HG03025 (cell line): ENCODE results near the gene ASTN2.

ENCODE experiments used
- ATAC-seq: cut with Tn5 transposase; IDR thresholded peaks from one replicate; pipeline ENCODE4 v1.9.1; 2021; ENCODE audit warnings: mild to moderate bottlenecking, moderate library complexity; ENCODE audit not compliant: unreplicated experiment, low FRiP score

Gene ASTN2

DNA sequence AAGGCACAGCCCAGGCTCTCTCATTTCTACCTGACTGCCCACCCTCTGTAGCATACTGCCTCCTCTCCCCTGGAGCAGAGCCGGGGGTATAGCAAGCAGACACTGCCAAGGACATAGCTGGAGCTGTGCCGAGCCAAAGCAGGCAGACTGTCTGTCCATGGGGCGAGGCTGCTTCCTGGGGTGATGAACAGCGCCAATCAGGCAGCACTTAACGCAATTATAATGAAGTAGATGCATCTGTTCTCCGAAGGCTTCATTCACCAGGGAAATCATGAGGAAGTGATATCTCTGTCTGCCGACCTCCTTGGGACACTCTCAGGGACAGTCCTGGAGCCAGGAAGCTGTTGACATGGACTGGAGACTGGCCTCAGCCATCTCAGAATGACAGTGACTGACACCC is 230.7 kb downstream of the ASTN2 start:
- no peak for ATAC-seq

DNA sequence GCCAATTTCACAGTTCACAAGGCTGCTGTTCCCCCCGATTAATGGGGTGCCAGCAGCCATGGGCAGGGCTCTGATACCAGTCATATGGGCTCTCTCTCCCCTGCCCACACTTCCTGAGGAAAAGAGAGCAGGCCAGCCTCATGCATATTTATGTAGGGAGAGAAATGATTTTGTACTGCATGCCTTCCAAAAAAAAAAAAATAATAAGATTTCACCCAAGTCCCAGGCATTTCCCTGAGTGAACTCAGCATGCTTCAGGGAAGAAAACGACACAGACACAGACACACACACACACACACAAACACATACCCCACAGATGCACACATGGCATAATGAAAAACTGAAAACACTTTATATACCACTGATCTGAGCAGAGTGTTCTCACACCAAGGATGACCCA is 232.8 kb downstream of the ASTN2 start:
- ATAC-seq: no peak

DNA sequence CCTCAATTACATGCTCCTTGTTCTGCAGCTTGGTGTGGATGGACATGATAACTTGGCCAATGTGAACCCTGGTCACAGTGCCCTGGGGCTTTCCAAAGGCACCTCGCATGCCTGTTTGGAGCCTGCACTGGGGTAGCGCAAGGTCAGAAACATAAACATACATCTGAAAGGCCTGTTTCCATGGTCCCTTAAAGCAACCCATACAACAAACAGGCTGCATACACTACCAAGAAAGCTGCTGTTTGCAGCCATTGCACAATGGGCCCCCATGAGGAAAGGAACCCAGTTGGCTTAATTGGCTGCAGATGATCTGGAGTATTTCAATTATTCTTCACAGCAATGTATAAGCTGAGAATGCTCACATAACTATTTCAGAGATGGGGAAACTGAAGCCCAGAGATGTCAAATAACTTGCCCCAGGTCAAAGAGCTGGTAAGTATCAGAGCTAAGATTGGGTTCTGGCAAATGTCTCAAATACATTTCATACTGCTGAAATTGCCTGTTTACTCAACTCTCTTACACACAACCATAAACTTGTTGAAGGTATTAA is 233.9 kb downstream of the ASTN2 start:
- no peak for ATAC-seq

DNA sequence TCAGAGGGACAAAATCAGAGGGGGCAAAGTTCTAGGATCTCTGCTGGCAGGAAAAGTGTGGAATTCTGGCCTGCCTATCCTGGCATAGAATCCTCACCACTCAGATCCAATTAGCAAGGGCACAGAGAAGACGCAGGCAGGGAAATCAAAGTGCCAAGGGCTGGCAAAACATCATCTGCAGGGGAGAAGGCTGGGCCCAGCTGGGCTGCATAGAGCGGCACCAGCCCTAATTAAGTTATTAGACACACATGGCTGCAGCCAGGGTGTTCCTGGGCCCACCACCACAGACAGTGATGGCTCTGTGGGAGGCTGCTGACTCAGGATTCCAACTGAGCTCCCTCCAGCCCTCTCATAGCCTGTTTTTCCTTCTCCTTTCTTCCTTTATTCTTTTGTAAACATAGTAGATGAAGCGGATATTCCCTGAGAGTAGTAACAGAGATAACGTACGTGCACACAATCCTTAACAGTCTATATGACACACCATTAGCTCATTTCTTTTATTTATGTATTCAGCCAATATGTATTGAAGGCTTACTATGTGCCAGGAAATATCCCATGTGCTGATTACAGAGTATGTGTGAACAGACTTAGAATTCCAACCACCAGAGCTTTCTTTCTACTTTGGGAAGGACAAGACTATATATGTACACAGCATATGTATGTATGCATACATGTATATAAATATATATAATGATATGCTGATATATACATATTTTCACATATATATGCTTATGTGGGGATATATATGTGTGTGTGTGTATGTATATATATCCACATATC is 236.1 kb downstream of the ASTN2 start:
- ATAC-seq: no peak

DNA sequence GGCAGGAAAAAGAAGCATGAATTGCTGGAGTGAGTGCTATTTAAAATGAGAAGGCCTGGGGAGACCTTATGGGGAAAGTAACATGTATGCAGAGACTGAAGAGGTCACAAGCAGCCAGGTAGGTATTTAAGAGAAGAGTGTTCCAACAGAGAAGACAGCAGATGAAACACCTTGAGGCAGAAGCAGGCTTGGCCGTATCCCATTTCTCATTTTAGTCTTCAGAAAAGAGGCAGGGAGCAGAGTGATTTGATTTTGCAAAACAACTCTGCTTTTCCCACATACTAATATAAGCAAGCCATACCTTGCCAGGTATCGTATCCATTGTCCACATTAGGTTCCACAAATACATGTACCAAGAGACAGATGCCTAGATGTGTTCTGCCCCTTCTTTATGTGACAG is 244.3 kb downstream of the ASTN2 start:
- no peak for ATAC-seq

DNA sequence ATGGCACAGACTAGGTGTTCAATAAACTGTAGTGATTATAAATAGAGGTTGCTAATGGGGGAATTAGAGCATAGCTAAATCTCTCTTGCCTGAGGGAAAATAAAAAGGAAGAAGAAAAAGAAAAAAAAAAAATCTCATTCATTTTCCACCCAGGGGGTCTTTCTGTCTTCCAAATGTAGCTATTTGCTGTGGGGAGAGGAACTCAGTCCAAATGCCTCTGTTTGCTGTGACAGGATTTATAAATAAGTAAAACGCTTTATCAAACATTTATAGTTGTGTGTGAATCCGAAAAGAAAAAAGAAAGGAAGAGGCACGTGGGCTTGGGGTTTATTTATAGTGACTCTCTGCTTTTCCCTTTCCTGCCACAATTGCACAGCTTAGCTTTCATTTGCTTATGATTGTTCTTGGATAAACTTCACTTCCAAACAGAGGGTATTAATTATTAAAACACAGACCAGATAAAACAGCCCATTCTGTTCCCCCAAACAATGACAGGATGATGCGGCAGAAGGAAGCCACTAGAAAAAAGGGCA is 245.7 kb downstream of the ASTN2 start:
- no peak for ATAC-seq

DNA sequence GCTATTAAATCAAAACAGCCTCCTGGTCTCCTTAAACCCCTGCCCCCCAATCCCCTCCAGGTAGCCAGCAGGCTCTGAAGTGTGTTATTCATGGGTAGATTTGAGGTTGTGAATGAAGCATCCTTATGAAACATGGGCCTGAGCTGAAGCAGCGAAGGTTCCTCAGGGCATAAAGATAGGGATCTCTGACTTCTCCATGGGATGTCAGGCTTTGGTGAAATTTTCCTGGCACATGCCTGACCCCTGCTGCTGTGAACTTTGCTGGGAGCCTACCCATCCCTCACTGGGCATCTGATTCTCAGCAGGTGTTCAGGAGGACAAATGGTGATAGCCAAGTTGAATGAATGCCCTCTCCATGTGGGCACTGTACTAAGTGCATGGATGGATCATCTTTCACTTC is 250.3 kb downstream of the ASTN2 start:
- no peak for ATAC-seq

DNA sequence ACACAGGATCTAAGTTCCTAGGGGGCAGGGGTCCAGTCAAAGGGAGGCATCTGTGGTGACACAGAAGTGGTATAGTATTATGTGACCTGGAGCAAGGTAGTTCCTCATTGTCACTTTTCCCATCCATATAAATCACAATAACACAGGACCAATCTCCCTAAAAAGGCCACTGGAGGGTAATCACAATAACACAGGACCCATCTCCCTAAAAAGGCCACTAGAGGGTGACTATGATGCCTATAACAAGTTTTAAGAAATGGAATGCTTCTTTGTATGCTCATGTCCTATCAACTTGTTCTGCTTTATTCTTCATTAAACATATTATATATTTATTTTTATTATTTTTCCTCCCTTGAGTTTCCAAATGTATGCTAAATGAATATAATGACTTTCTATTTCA is 254.6 kb downstream of the ASTN2 start:
- no peak for ATAC-seq

DNA sequence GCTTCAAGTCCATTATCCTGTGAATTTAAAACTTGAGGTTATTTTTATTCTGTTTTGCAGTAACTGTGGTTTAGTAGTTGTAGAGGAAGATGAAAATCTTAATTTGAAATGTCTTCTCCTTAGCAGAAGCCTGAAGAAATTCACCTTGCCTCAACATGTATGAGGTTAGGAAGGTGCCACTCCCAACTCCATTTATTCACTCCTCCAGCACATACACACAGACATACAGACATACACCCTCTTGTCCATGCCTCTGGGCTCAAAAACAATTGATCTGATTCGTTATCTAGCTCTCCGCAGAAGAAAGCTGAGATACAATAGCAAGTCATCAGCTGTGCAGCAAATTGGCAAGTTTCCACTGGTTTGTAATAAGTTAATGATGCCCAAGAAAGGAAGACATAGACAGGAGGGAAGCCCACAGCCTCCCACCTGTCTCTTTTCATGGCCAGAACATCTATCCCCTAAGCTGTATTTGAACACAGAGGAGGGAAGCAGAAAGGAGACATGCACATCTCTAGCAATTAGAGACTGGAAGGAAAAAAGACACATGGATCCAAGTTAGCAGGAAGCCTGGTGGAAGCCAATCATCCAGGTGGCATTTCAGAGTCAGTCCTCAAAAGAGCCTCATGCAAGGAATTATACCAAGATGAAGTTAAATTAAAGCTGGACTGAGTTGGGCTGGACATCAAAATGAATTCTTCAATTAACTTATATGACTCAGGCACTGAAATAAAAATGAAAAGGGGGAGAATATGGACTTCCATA is 257.9 kb downstream of the ASTN2 start:
- ATAC-seq: no peak

DNA sequence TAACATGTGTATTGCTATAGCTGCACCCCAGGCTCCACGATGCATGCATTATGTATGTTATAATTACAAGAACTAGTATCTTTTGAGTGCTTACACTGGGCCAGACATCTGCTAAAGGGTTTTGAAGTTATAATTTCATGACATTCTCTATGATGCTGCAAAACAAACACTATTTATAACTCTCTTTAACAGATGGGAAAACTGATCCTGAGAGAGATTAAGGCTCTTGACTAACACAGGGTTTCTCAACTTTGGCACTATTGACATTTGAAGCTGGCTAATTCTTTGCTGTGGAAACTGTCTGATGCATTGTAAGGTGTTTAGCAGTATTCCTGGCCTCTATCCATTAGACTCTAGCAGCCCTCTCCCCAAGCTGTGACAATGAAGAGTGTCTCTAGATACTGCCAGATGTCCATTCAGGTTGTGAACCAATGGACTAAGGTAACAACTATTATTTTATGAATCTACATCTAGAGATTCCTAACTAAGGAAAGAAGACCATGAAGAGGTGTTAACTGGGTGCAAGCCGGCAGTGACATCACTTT is 258.6 kb downstream of the ASTN2 start:
- no peak for ATAC-seq

DNA sequence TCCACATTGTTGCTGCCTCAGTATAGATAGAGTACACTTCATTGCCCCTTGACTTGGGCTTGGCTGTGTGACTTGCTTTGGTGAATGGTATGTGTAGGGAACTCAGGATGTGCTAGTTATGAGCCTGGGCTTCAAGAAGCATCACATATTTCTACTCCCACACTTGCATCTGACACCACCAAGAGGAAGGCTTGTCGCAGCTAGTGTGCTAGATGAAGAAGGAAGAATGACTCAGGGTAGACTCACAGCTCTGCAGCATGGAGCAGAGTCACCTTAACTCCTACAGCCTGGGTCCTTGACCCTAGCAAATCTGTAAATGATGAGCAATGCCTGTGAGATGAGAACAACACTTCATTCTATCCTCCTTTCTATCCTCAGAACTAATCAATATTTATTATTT is 261.8 kb downstream of the ASTN2 start:
- ATAC-seq: no peak

DNA sequence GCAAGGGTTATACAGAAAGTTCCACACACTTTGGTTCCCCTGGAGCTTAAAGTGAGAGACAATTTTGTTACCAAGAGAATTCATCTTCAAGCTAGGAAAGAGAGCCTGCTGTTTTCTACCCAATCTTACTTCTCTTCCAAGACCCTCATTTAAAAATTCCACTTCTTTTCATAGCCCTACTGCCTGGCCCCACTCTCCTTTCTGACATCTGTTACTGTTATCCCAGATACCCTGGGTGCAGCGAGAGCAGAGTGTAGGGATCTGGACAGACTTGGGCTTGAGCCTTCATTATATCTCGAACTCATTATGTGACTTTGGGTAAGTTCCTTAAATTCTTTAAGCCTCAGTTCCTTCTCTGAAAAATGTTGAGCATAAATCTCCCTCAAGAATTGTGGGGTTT is 263.1 kb downstream of the ASTN2 start:
- ATAC-seq: no peak

DNA sequence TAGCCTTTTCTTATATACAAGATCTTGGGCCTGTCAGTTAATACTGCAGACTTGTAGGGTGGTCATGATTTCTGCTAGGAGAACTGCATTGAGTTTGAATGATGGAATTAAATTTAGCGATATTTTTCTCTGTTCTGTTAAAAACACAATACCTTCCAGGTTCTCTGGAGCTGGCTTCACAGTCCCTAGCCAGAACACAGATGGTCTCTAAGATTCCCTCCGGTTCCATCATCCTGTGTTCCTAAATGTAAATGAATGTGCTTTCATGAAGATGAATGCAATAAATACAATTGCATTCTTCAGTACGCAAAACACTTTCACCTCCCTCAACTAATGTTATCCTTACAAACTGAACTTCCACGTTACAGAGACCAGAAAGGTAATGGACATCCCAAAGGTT is 264.9 kb downstream of the ASTN2 start:
- ATAC-seq: no peak

DNA sequence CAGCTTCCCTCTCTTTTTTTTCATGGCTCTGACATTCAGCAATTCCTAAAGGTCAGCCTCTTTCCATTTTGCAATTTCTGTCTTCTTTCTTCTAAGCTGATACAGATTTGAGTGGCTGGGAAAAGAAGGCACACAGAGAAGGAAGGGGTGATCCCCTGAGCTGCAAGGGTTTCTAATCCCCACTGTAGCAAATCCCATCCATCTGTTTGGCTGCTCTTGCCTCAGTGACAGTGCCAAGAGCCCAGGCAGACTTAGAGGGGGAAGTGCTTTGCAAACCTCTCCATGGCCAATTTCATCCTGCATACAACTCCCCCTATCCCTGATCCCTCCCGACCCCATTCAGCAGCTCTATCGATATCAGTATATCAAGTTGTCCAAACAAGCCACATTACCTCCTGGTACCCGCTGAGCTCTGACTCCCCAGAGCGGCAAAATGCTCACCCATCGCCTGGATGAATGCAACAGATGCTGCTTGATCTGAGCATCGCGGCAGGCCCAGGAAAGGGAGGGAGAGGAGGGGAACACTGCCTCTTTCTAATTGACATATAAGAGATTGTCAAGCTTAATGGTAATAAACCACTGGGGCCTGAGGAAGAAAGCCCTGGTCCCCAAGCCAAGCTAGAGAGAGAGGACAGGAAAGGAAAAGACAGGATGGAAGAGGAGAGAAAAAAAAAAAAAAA is 268.9 kb downstream of the ASTN2 start:
- no peak for ATAC-seq

DNA sequence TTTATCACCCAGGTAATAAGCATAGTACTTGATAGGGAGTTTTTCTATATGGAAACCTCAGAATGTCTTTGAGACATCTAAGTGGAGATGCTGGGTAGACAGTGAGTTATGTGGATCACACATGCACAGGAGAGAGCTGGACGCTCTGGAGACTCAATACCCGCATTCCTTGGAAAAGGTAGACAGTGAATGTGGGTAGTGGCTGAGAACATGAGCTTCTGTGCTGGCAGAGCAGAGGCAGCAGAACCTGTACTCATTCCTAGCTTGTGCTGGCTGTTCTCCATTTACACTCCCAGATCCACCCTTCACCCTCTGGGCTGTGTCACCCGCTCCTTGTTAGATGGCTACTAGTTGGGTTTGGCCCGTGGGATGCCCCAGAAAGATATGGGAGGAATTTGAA is 269.8 kb downstream of the ASTN2 start:
- no peak for ATAC-seq

DNA sequence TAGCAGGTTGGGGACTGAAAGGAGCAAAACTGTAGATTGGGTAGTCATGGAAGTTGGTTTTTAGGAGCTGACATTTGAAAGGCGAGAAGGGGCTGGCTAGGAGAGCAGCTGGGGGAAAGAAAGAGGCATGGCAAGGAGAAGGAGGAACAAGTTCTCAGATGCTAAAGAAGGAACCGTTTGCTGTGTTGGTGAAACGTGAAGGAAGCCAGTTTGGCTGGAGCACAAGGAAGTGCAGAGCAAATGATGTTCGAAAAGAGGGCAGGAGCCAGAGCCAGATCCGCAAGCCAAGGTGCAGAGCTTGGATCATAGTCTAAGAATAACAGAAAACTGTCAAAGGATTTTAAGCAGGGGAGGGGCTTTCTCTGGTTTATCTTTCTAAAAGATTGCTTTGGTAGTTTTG is 276.6 kb downstream of the ASTN2 start:
- ATAC-seq: no peak

DNA sequence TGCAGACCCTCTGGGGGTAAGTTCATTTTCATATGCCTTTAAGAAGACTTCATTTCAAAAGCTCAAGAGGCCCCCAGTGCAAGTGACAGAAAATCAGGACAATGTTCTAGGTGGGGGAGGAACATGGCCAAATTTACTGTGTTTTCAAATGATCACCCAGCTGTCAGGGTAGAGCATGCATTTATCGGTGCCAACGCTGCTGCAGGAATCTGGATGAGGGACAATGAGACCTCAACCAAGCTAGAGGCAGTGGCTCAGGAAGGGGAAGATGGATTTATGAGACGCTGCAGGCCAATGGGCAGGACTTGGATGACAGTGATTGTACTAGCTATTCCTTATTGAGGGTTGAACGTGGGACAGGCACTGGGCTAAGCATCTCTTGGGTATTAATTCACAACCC is 278.4 kb downstream of the ASTN2 start:
- no peak for ATAC-seq

DNA sequence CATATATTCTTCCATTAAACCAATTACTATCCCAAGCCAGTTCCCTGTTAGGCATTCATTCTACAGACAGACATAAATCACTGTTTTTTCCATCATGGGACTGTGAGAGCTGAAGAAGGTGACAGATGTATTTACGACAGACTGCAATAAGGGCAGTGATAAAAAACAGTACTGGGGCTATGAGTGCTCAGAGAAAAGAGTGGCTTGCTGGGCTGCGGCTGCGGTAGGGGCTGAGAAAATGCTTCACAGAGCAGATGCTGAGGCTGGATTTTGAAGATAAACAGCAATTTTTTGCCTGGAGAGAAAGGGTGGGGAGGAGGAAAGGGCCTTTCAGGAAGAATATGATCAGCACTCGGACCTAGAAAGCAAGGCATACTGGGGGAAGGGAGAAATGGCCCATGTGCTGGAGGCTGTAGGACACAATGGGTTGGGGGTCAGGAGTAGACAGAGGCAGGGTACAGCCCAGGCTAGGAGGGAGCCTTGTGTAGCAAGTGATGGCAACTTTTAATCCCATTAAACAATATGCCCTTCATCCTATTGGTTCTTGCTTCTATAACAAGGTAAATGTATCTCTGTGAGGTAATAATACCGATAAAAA is 279.3 kb downstream of the ASTN2 start:
- no peak for ATAC-seq

DNA sequence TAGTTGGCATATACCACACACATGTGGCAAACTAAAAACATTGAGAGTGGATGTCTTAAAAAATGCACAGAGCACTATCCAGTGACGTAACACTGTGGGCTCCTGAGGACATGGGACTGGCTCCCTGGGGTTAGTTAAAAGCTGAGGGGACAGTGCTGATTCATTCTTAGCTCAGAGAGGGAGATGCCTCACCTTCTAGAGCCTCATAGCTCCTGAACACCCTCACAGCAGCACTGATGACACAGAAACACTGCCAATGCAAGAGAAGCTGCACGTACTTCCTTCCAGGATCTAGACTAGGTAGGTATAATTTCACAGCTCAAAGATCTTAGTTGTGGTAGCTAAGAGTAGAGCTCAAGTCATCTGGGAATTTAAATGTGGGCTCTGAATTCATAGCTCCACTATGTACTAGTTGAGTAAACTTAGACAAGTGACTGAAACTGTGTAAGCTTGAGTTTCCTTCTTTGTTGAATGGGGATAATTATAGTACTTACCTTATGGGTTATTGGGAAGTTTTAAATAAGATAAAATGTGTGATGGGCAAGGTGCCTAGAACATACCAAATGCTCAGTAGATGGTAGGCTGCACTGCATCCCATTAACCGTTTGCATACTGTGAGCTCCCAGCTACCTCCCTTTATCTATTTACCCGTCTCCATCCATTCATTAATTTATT is 279.9 kb downstream of the ASTN2 start:
- no peak for ATAC-seq

DNA sequence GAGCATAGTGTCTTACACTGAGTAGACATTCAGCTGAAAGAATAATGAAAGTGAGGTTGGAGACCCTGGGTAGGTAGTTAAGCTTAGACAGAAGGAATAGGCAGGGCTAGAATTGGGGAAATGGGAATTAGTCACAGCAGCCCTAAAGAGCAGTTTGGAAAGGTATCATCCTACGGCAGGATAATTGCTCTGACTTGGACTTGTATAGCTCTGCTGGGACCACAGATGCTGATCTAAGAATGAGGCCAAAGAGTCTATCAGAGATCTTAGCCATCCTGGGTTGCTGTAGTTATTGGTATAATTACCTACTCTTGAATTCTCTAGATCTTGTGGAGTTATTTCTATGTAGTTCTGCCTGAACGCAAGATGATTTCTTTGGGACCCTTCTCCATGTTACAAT is 288.0 kb downstream of the ASTN2 start:
- ATAC-seq: no peak
